Measurements from ENCODE around the gene ERH. TPM values are rescaled to one million over a fixed set of nuclear protein-coding genes. Genes with fewer than 3 reads are reported as not detected.
A peak's percentile ranks its signal among the peaks of the same experiment; 100 is the strongest.

ERH gene
- total RNA-seq, 1 donor from 2014 or later = 261 TPM

DNA sequence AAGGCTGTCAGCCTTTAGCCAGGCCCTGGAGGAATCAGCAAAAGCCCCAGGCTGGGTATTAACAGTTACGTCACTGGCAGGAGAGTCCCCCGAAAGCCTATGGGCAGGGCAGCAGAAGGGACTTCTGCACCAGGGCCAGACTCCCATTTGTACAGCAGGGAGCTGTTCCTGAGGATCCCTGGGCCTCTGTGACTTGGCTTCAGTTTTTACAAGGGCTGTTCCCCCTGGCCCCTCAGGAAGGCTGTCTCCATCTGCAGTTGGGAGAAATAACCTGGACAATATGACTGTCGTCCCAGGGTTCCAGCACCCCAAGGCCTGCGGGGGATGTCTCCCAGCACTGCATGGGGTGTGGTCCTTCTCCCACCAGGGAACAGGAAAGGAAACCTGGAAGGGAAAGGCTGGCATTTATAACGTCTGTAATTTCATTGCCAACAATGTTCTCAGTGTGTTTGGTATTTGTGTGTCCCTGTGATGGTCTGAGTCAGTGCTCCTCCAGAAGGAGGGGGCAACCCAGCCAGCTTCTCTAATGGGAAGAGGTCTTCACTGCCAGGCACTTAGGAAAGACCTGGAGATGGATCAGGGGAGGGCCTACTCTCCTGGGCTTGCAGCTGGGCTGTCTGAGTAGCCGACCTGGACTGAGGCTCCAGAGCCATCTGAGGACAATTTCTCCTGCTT, 42.4 kb downstream of the ERH start:
- H3K9me3 Mint-ChIP-seq = no peaks in the 10 kb centered on the region
- peaks cover 18% of the 10 kb centered on the region for H3K4me1 Mint-ChIP-seq
- no peaks in the 10 kb centered on the region for H3K36me3 Mint-ChIP-seq
- no peak overlapping the region for H3K4me3 Mint-ChIP-seq
- TF ChIP-seq, protein P1, sequence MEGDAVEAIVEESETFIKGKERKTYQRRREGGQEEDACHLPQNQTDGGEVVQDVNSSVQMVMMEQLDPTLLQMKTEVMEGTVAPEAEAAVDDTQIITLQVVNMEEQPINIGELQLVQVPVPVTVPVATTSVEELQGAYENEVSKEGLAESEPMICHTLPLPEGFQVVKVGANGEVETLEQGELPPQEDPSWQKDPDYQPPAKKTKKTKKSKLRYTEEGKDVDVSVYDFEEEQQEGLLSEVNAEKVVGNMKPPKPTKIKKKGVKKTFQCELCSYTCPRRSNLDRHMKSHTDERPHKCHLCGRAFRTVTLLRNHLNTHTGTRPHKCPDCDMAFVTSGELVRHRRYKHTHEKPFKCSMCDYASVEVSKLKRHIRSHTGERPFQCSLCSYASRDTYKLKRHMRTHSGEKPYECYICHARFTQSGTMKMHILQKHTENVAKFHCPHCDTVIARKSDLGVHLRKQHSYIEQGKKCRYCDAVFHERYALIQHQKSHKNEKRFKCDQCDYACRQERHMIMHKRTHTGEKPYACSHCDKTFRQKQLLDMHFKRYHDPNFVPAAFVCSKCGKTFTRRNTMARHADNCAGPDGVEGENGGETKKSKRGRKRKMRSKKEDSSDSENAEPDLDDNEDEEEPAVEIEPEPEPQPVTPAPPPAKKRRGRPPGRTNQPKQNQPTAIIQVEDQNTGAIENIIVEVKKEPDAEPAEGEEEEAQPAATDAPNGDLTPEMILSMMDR (IDR thresholded peaks at IDR 0.05; ENCODE audit: unreplicated experiment) = no peak
- H3K27ac Mint-ChIP-seq = peak overlapping the region; percentile 31
- H3K27me3 Mint-ChIP-seq (ENCODE audit: low read depth) = peaks cover 2% of the 10 kb centered on the region
- no peak for DNase-seq (ENCODE audit: low spot score in 2 of 2, unreplicated experiment in 2 of 2)

DNA sequence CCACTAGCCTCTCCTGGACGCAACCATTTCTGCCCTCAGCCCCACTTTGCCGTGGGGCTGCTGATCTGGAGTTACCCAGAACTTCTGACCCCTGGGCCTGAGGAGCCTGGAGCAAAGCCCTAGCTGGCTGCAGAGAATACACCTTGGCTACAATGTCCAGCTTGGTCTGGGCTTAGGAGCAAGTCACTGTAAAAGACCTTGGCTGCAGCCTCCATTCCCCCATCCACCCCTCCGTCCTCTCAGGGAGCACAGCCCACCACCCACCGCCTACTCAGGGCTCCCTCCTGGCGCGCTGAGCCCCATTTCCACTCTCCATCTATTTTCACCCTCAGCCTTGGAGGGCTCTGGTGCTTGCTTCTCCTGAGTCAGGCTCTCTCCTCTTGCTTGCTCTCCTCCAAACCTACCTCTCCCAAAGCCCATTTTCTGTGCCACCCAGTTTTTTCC, 42.9 kb downstream of the ERH start:
- no peaks in the 10 kb centered on the region for H3K9me3 Mint-ChIP-seq
- H3K4me1 Mint-ChIP-seq = peaks cover 18% of the 10 kb centered on the region
- H3K4me3 Mint-ChIP-seq = no peak overlapping the region
- no peak for DNase-seq (ENCODE audit: low spot score in 2 of 2, unreplicated experiment in 2 of 2)
- no peaks in the 10 kb centered on the region for H3K36me3 Mint-ChIP-seq
- H3K27ac Mint-ChIP-seq = peak overlapping the region; percentile 31
- peaks cover 2% of the 10 kb centered on the region for H3K27me3 Mint-ChIP-seq (ENCODE audit: low read depth)
- TF ChIP-seq, protein P1 (IDR thresholded peaks at IDR 0.05; ENCODE audit: unreplicated experiment) = no peak

DNA sequence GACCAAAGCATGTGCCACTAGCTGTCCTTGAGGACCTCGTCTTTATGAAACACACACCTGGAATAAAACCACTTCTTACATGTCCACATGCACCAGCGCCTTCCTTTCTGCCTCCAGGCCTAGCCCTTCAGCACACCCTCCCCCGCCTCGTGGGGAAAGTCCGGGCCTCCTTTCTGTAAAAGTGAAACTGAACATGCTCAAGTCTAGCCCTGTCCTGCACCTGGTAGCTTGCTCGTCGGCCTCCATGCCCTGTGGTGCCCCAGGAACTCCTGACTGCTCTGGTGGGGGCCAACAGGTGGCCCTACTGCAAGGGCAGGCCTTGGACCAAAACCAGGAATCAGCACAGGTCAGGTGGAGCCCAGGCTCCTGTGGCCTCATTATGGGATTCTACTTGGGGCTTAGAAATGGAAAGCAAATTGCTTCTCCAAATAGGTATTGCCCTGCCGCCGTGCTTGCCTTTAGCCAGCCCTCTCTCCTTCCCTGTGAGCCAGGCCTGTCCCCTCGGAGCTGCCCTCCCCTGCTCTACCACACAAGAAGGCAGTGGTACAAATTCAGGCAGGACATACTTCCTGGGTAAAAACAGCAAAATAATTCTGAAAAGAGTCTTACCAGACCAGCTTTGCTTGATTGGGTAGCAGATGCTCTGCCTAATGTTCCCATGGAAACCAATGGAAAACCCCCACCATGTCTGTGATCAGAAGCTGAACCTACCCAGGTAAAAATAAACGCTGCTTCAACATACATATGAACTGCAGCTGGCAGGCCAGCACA, 43.5 kb downstream of the ERH start:
- Mint-ChIP-seq H3K27ac (no peak overlapping the region), H3K9me3 (no peaks in the 10 kb centered on the region), H3K4me3 (no peak overlapping the region), H3K27me3 (ENCODE audit: low read depth) (peaks cover 2% of the 10 kb centered on the region), H3K4me1 (peaks cover 18% of the 10 kb centered on the region), H3K36me3 (no peaks in the 10 kb centered on the region)
- TF ChIP-seq, protein P1 (IDR thresholded peaks at IDR 0.05; ENCODE audit: unreplicated experiment) = no peak
- no peak for DNase-seq (ENCODE audit: low spot score in 2 of 2, unreplicated experiment in 2 of 2)

DNA sequence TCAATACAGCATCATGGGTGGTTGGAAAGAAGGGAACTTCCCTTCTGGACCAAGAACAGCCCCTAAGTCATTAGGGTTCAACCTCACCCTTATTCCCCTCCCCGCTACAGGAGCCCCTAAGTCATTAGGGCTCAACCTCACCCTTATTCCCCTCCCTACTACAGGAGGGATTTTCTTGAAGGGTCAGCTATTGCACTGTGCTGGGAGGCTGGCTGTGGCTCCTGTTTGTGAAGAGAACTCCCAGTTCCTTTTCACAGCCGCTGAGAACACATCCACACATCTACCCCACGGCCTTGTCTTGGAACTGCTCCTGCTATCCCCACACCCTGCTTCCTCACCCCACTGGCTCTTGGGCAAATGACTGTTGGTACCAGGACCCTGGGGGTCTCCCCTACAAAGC, 44.9 kb downstream of the ERH start:
- DNase-seq (ENCODE audit: low spot score in 2 of 2, unreplicated experiment in 2 of 2) = no peak
- H3K9me3 Mint-ChIP-seq = no peaks in the 10 kb centered on the region
- no peak overlapping the region for H3K27ac Mint-ChIP-seq
- peaks cover 2% of the 10 kb centered on the region for H3K27me3 Mint-ChIP-seq (ENCODE audit: low read depth)
- peaks cover 18% of the 10 kb centered on the region for H3K4me1 Mint-ChIP-seq
- TF ChIP-seq, protein P1 (IDR thresholded peaks at IDR 0.05; ENCODE audit: unreplicated experiment) = no peak
- H3K4me3 Mint-ChIP-seq = no peak overlapping the region
- no peaks in the 10 kb centered on the region for H3K36me3 Mint-ChIP-seq

DNA sequence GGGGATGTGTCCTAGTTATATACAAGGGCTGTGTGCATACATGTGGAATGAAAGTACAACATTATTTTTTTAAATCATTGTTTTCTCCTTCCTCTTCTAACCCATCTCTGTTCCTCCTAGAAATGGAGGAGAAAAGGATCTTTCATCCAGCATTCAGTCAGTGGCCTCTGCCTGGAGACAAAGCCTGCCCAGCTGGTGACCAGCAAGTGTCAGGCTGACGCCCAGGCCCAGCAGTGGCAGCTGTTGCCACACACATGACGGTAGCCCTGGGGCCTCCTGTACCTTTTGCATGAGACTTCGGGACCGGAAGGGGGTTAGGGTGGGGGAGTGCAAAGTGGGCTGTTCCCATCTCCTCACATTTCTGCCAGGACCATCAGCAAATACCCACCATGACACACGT, 46.2 kb downstream of the ERH start:
- TF ChIP-seq, protein P1 (IDR thresholded peaks at IDR 0.05; ENCODE audit: unreplicated experiment) = no peak
- H3K27me3 Mint-ChIP-seq (ENCODE audit: low read depth) = no peaks in the 10 kb centered on the region
- H3K9me3 Mint-ChIP-seq = no peaks in the 10 kb centered on the region
- H3K36me3 Mint-ChIP-seq = no peaks in the 10 kb centered on the region
- DNase-seq (ENCODE audit: low spot score in 2 of 2, unreplicated experiment in 2 of 2) = no peak
- H3K4me3 Mint-ChIP-seq = no peak overlapping the region
- no peak overlapping the region for H3K27ac Mint-ChIP-seq
- peaks cover 12% of the 10 kb centered on the region for H3K4me1 Mint-ChIP-seq

Measured in mesothelial cell of epicardium (in vitro differentiated cells).